Panc1 (cell line): Measurements from ENCODE around the gene ATP5PB. TPM values are rescaled to one million over a fixed set of nuclear protein-coding genes. Genes with fewer than 3 reads are reported as not detected.

Experiments used
- ATAC-seq: fragments of 200-7000 bp; cut with Tn5 transposase; 2 replicates; pipeline ENCODE4 v1.9.1; 2020; ENCODE audit warnings: mild to moderate bottlenecking, moderate library complexity
- BruUV-seq: library from RNA; stranded (reverse); fragments of 400-500 nt; replicated peaks from 2 replicates; lab custom pipeline; 2021; lab: Mats Ljungman, UMichigan
- CTCF ChIA-PET: fragments of 300-600 bp; sonication (Branson Sonifier 250); formaldehyde crosslinking; loops from one replicate; lab custom pipeline; 2022; ENCODE audit warnings: antibody characterized with exemption; lab: Charles Lee
- POLR2A ChIA-PET: fragments of 300-600 bp; sonication (Branson Sonifier 250); formaldehyde crosslinking; loops from one replicate; lab custom pipeline; 2022; ENCODE audit warnings: antibody characterized with exemption; lab: Charles Lee
- DNase-seq: peaks from one replicate; pipeline ENCODE4 v3.0.0-alpha.2; 2010; ENCODE audit warnings: low read depth, low spot score
- H3K27ac ChIP-seq: 2 replicates; pipeline ENCODE4 v1.5.1; 2011; ENCODE audit warnings: mild to moderate bottlenecking, low read length, inconsistent platforms
- H3K27me3 ChIP-seq: fragments of 200-500 bp; sonication (Bioruptor generic); 2 replicates; pipeline ENCODE4 v1.6.0; 2014; ENCODE audit warnings: low read length, inconsistent platforms; ENCODE audit not compliant: control insufficient read depth, insufficient read depth
- H3K36me3 ChIP-seq: fragments of 200-500 bp; sonication (Bioruptor generic); 2 replicates; pipeline ENCODE4 v1.5.1; 2014; ENCODE audit warnings: inconsistent platforms, mild to moderate bottlenecking, low read length, moderate library complexity; ENCODE audit not compliant: control insufficient read depth, insufficient read depth
- H3K4me1 ChIP-seq: 2 replicates; pipeline ENCODE4 v1.5.1; 2011; ENCODE audit warnings: inconsistent platforms, mild to moderate bottlenecking, low read length, moderate library complexity; ENCODE audit not compliant: control insufficient read depth, insufficient read depth
- H3K4me3 ChIP-seq, 2 experiments: 2 replicates each; pipeline ENCODE4 v1.5.1; 2011 to 2012; ENCODE audit warnings: low read depth in 2 of 2, low read length in 2 of 2, mild to moderate bottlenecking in 2 of 2, inconsistent platforms in 1 of 2, moderate library complexity in 1 of 2
- H3K9me3 ChIP-seq: fragments of 200-500 bp; sonication (Bioruptor generic); 2 replicates; pipeline ENCODE4 v1.5.1; 2014; ENCODE audit warnings: low read depth, mild to moderate bottlenecking, inconsistent platforms, low read length, moderate library complexity; ENCODE audit not compliant: control insufficient read depth, insufficient read depth
- POLR2AphosphoS5 ChIP-seq: IDR thresholded peaks from 2 replicates; pipeline ENCODE4 v1.6.1; 2012; ENCODE audit warnings: mild to moderate bottlenecking, low read depth, low read length, moderate library complexity
- SIN3A ChIP-seq: IDR thresholded peaks from 2 replicates; pipeline ENCODE4 v1.6.1; 2012; ENCODE audit warnings: low read depth, mild to moderate bottlenecking, low read length, moderate library complexity, borderline replicate concordance; ENCODE audit not compliant: insufficient read depth
- TCF7L2 ChIP-seq: IDR thresholded peaks from 2 replicates; pipeline ENCODE4 v1.6.1; 2011; ENCODE audit warnings: mild to moderate bottlenecking, low read depth, low read length, inconsistent platforms
- in situ Hi-C: cut with HindIII; loops from 2 replicates; pipeline ENCODE4 v1.10.0; 2016; ENCODE audit warnings: low sequenced_read_pairs, low pct_unique_long_range_greater_than_20kb
- intact Hi-C: fragments of 100-400 bp; cut with micrococcal nuclease; formaldehyde crosslinking; loops from one replicate; pipeline ENCODE4 v1.10.0; 2022; ENCODE audit not compliant: unreplicated experiment
- total RNA-seq: library from RNA; stranded (reverse); gene quantifications from one replicate; pipeline ENCODE4 v1.2.1, GENCODE V29; 2021; ENCODE audit not compliant: unreplicated experiment
- TF ChIP-seq, protein P1 (sequence below), 2 experiments: IDR thresholded peaks; 2 replicates each; pipeline ENCODE4 v1.6.1; 2011 to 2012; ENCODE audit warnings: low read depth in 2 of 2, control low read depth in 1 of 2, low read length in 1 of 2, mild to moderate bottlenecking in 1 of 2, moderate library complexity in 1 of 2; ENCODE audit not compliant: insufficient read depth in 1 of 2
- TF ChIP-seq, protein P2 (sequence below): fragments of 450-650 bp; IDR thresholded peaks from 2 replicates; pipeline ENCODE4 v1.5.1; 2017; ENCODE audit warnings: mild to moderate bottlenecking

The ATP5PB gene
- total RNA-seq, 1 experiment from 2014 or later: 178 TPM

DNA sequence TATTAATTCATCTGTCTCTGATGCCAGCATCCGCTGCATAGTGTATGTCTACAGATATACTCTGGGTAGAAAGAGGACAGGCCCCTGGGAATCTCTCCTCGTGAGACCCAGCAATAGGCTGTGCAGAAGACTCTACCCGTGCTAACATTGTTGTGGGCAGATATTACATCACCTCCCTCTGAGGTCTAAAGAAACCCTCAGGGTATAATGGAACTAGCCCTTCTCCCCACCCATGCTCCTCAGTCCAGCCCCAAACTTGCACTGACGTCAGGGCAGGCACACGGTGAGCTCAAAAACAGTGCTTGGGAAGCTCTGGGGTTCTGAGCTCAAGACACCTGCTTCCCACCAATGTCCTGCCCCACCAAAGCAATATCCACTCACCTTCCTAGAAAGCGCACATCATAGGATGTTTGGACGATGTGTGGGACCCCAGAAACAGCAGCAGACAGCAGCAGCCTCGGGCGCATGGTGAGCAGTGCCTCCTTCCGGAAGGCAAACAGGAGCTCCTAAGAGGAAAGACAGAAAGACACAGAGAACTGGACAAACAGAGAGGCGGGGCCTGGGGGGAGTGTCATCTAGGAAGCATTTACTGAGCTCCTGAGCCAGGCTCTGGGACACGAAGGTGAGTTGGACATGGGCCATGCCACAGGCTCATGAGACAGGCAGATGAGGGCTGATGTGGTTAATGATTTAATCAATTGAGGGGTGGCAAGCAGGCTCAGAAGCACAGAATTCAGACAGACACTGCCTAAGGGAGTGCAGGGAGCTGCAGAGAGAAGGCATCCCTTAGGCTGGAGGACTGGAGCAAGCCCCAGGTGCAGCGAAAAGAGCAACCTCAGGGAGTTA is 26.5 kb upstream of the ATP5PB start:
- H3K4me1 ChIP-seq: no peaks in the 10 kb centered on the region
- BruUV-seq: no TSS peak
- no peak for ATAC-seq
- POLR2A ChIA-PET: no interaction called here
- CTCF ChIA-PET: no interaction called here
- no peaks in the 10 kb centered on the region for H3K27me3 ChIP-seq
- DNase-seq: no peak
- no peak overlapping the region for H3K4me3 ChIP-seq
- TF ChIP-seq TCF7L2 (no peak), SIN3A (no peak), POLR2AphosphoS5 (no peak)
- TF ChIP-seq, protein P1, sequence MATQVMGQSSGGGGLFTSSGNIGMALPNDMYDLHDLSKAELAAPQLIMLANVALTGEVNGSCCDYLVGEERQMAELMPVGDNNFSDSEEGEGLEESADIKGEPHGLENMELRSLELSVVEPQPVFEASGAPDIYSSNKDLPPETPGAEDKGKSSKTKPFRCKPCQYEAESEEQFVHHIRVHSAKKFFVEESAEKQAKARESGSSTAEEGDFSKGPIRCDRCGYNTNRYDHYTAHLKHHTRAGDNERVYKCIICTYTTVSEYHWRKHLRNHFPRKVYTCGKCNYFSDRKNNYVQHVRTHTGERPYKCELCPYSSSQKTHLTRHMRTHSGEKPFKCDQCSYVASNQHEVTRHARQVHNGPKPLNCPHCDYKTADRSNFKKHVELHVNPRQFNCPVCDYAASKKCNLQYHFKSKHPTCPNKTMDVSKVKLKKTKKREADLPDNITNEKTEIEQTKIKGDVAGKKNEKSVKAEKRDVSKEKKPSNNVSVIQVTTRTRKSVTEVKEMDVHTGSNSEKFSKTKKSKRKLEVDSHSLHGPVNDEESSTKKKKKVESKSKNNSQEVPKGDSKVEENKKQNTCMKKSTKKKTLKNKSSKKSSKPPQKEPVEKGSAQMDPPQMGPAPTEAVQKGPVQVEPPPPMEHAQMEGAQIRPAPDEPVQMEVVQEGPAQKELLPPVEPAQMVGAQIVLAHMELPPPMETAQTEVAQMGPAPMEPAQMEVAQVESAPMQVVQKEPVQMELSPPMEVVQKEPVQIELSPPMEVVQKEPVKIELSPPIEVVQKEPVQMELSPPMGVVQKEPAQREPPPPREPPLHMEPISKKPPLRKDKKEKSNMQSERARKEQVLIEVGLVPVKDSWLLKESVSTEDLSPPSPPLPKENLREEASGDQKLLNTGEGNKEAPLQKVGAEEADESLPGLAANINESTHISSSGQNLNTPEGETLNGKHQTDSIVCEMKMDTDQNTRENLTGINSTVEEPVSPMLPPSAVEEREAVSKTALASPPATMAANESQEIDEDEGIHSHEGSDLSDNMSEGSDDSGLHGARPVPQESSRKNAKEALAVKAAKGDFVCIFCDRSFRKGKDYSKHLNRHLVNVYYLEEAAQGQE (IDR thresholded peaks at IDR 0.05; ENCODE audit: insufficient read depth in 1 of 2, low read depth in 2 of 2, low read length in 1 of 2): no peak
- TF ChIP-seq, protein P2, sequence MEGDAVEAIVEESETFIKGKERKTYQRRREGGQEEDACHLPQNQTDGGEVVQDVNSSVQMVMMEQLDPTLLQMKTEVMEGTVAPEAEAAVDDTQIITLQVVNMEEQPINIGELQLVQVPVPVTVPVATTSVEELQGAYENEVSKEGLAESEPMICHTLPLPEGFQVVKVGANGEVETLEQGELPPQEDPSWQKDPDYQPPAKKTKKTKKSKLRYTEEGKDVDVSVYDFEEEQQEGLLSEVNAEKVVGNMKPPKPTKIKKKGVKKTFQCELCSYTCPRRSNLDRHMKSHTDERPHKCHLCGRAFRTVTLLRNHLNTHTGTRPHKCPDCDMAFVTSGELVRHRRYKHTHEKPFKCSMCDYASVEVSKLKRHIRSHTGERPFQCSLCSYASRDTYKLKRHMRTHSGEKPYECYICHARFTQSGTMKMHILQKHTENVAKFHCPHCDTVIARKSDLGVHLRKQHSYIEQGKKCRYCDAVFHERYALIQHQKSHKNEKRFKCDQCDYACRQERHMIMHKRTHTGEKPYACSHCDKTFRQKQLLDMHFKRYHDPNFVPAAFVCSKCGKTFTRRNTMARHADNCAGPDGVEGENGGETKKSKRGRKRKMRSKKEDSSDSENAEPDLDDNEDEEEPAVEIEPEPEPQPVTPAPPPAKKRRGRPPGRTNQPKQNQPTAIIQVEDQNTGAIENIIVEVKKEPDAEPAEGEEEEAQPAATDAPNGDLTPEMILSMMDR: no peak
- in situ Hi-C loops: no loop called here
- intact Hi-C loops: no loop called here
- no peak overlapping the region for H3K27ac ChIP-seq
- no peaks in the 10 kb centered on the region for H3K9me3 ChIP-seq
- no peaks in the 10 kb centered on the region for H3K36me3 ChIP-seq

GRCh38 chr1:111424281-111424680 is 25.0 kb upstream of the ATP5PB start:
- no peak overlapping the region for H3K27ac ChIP-seq
- DNase-seq (no peak), ATAC-seq (no peak)
- intact Hi-C loops (no loop called here), in situ Hi-C loops (no loop called here)
- H3K9me3 ChIP-seq: no peaks in the 10 kb centered on the region
- H3K36me3 ChIP-seq: no peaks in the 10 kb centered on the region
- ChIA-PET CTCF (no interaction called here), POLR2A (no interaction called here)
- no peaks in the 10 kb centered on the region for H3K27me3 ChIP-seq
- no peaks in the 10 kb centered on the region for H3K4me1 ChIP-seq
- no peak overlapping the region for H3K4me3 ChIP-seq
- TF ChIP-seq POLR2AphosphoS5 (no peak), SIN3A (no peak), TCF7L2 (no peak)
- TF ChIP-seq, protein P2: no peak
- TF ChIP-seq, protein P1 (IDR thresholded peaks at IDR 0.05; ENCODE audit: insufficient read depth in 1 of 2, low read depth in 2 of 2, low read length in 1 of 2): no peak
- BruUV-seq: no TSS peak
